ENCODE results near the gene CELF6.
"Not testable (repeated sequence)": the region's sequence is repeated elsewhere in the genome, so short reads cannot be mapped to it uniquely, and the experiment has no call there.

Gene CELF6

DNA sequence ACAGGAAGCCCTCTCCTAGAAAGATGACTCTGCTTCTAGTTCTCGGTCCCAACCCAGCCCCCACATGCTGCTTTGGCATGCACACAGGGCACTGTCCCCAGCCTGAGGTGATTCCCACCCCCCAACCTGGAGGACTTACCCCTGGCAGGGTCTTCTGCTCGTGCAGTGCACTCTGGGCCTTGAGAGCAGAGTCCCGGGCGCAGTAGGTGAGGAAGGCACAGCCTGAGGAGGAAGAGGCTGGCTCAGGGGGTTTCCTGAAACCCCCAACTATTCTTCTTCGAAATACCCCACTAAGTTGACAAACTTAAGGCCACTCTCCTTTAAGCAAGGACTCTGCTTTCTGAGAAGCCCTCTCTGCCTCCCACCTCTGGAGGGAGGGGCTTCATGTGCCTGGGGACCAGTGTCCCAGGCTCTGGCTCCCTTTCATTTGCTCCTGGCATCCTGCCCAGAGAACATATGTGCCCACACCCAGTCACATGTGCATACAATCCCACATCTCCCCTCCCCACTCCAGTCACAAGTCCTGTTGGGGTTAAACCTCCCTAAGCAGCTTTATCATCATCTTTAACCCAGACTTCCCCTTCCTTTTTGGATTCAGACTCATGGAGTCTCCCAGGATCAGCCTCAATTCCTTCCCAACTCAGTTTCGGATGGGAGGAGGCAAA, 4.1 kb downstream of the CELF6 start:
- DNase-seq = no peak

GRCh38 chr15:72313881-72314280, 6.1 kb downstream of the CELF6 start:
- no peak for DNase-seq

DNA sequence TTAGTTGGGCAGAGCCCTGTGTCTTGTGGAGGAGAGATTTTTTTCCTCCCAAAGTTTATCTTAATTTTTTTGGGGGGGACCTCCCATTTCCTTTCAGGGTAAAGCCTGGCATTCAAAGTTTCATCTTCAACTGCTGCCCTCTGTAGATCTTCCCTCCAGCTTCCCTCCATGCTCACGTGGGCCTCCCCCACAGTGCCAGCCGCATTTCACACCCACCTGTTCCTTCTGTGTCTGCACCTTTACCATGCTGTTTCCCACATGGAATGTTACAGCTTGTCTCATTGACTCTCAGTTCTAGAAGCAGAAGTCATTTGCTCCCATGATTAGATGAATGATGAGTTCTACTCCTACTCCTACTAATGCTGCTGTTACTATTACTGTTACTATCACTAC, 6.5 kb downstream of the CELF6 start:
- DNase-seq = no peak

GRCh38 chr15:72312605-72313447, 7.1 kb downstream of the CELF6 start:
- peak; percentile 49 for DNase-seq

GRCh38 chr15:72307026-72307425, 12.9 kb downstream of the CELF6 start:
- DNase-seq = no peak

DNA sequence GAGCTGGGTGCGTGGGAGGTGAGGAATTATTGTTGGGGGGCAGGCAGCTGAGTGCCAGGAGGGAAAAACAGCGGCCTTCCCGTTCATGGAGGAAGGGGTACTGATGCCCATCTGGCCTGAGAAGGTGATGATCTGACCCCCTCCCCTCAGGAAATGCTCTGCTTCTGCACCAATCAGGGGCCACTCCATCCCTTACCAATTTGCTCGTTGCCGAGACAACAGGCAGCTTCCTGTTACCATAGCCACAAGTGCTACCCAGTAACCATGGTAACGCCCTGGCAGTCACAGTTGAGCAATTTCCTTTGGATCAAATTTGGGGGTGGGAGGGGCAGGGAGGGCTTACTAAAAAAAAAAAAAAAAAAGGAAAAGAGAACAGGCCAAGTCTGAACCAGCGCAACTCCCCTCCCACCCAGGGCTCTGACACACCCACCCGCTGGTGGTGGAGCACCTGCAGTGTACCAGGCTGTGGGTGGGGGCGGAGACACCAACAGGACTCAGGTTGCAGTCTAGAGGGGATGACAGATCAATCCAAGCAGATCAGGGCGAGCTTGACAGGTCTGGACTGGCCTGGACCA, 13.7 kb downstream of the CELF6 start:
- peak; percentile 23 for DNase-seq

DNA sequence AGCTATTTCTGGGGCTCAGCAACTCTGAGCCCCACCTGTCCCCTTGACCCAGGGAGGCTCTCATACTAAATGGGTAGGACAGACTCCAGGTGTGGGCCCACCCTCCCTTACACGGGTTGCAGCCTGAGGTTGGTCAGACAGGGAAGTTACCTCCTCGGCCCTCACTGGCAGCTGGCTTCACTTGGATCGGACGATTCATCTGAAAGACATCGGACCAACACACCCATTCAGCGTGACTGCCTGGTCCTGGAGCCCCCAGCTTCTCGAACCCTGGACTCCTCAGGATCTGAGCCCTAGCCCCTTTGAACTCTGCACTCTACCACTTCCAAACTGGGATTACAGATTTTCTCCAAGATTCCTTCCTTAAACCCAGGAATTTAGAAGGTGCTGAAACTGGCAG, 15.4 kb downstream of the CELF6 start:
- no peak for DNase-seq

GRCh38 chr15:72302955-72303354, 17.0 kb downstream of the CELF6 start:
- DNase-seq = no peak

GRCh38 chr15:72289597-72290325, 30.2 kb downstream of the CELF6 start:
- no peak for DNase-seq

- DNase-seq = no peak
These were observed 31.0 kb downstream of the CELF6 start for GRCh38 chr15:72288796-72289596.

DNA sequence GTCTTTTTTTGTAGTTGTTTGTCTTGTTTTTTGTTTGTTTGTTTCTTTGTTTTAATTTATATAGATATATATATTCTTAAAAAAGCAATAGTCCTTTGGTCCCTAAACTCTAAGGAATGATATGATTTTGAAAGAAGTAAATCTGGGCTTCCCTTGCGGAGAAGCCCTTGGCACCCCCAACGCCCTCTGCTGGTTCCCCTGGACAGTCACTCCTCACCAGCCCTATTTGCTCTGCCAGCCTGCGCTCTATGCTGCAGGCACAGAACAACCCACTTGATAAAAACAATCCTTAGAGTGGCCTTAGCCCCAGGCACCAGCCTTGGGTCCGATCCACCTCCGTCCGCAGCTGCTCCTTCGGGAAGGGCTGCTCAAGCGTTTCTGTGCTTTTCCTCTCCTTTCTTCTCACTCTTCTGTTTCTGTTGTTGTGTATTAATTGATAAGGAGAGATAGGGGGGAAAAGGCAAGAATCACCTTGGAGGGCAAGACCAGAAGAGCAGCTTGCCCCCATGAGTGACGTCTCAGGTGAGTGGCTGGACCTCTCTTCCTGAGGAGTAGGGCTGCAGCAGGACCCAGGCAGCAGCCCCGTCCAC, 33.9 kb downstream of the CELF6 start:
- DNase-seq = peak; percentile 47

DNA sequence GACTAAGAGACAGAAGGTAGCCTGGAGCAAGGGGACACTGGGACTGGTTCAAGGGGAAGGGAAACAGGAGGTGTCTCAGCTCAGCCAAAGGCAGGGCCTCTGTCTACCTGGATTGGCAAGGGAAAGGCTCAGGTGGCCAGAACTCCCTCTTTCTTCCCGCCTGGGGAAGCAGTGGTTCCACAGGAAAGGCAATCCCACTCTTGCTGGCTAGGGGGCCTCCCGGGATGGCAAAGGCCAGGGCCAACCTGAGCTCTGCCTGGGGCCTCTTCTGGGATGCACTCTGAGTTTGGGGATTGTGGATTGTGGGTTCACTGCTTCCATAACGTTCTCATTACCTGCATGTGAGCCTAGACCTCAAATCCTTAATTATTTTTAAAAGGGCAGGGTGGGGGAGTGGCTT, 34.6 kb downstream of the CELF6 start:
- DNase-seq = no peak

DNA sequence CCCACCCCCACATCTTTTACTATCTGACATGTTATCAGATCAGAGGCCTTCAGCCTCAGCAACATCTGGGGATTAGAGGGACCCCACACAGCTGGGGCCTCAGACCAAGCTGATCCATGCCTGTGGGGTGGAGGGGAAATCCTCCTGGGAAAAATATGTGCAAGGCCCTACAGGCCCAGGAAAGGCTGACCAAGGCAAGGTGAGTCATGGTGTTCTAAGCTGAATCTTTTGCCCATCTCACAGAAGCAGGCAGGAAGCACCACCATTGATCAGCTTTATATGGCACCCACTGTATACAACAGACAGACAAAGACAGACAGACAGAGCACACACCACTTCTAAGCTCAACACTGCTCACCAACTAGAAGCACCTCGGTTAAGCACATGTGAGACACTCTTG, 35.2 kb downstream of the CELF6 start:
- DNase-seq = no peak

GRCh38 chr15:72281713-72282112, 38.2 kb downstream of the CELF6 start:
- DNase-seq = no peak

GRCh38 chr15:72280751-72281150, 39.2 kb downstream of the CELF6 start:
- DNase-seq = no peak

- DNase-seq = no peak
These were observed 41.2 kb downstream of the CELF6 start for GRCh38 chr15:72278737-72279136.

- no peak for DNase-seq
These were observed 43.6 kb downstream of the CELF6 start for GRCh38 chr15:72276326-72276700.

GRCh38 chr15:72275635-72276325, 44.2 kb downstream of the CELF6 start:
- not testable (repeated sequence) for DNase-seq

- DNase-seq = no peak
These were observed 47.0 kb downstream of the CELF6 start for GRCh38 chr15:72272997-72273352.

GRCh38 chr15:72272213-72272996, 47.6 kb downstream of the CELF6 start, which contains the start of gene PARP6:
Gene PARP6, minus strand, starts transcription at chr15:72272554. Its CDS starts 5,077 bp downstream, at chr15:72267477.
- DNase-seq = peak; percentile 98

DNA sequence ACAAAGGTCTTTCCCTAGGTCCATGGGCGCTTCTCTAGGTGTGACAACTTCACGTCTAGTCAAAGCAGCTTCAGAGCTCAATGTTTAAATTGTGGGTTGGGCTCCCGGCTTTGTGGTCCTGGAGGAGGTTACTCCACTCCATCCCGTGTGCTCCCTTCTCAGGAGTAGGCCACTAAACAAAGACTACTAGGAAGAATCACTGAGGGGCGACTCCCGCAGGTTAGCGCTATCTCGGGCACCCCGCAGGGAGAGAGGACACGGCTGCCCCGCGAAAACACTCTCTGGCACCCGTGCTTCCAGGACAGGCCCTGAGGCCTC, 48.1 kb downstream of the CELF6 start:
- DNase-seq = no peak

All from activated gamma-delta T cell treated with Interleukin-2 at 50 U/mL for 16 hours (primary cell).